Vagina (tissue), 2 donors: ENCODE data around the gene FADS2. TPM values are rescaled to one million over a fixed set of nuclear protein-coding genes. Genes with fewer than 3 reads are reported as not detected.

ENCODE experiments used
- DNase-seq, 2 donors: peaks; one replicate each; pipeline ENCODE4 v3.0.0-alpha.2; 2017; ENCODE audit errors: extremely low spot score in 2 of 2
- H3K27ac ChIP-seq: fragments of 200-600 bp; sonication (generic); one replicate; pipeline ENCODE4 v1.5.1; 2019
- H3K27me3 ChIP-seq: fragments of 200-600 bp; sonication (generic); one replicate; pipeline ENCODE4 v1.5.1; 2019
- H3K36me3 ChIP-seq, 2 donors: fragments of 200-600 bp; sonication (generic); one replicate each; pipeline ENCODE4 v1.5.1; 2017 to 2019
- H3K4me1 ChIP-seq: fragments of 200-600 bp; sonication (generic); one replicate; pipeline ENCODE4 v1.5.1; 2019
- H3K4me3 ChIP-seq, 2 donors: fragments of 200-600 bp; sonication (generic); 1 replicate in 1 of 2; 2 replicates in 1 of 2; pipeline ENCODE4 v1.5.1; 2016 to 2019
- H3K9me3 ChIP-seq: fragments of 200-600 bp; sonication (generic); one replicate; pipeline ENCODE4 v1.5.1; 2019
- POLR2A ChIP-seq, 2 donors: fragments of 450-650 bp; IDR thresholded peaks; one replicate each; pipeline ENCODE4 v1.6.1; 2017; ENCODE audit warnings: antibody characterized with exemption in 2 of 2, mild to moderate bottlenecking in 2 of 2, moderate library complexity in 2 of 2
- POLR2AphosphoS5 ChIP-seq, 2 donors: sonication (generic); formaldehyde crosslinking; IDR thresholded peaks; one replicate each; pipeline ENCODE4 v1.9.0; 2017; ENCODE audit warnings: antibody characterized with exemption in 2 of 2, mild to moderate bottlenecking in 2 of 2, low read depth in 1 of 2; ENCODE audit not compliant: insufficient read depth in 1 of 2
- intact Hi-C: fragments of 100-400 bp; cut with DNase I; formaldehyde crosslinking; loops from one replicate; pipeline ENCODE4 v1.15.1; 2023
- total RNA-seq: library from RNA; depleted of rRNA; stranded (reverse); fragments of >200 nt; gene quantifications from one replicate; pipeline ENCODE4 v1.2.3, GENCODE V29; 2016
- TF ChIP-seq, protein P1 (sequence below), 3 experiments: fragments of 450-650 bp in 2 of 3; fragments of 200-600 bp in 1 of 3; sonication (generic) in 1 of 3; IDR thresholded peaks; one replicate each; pipeline ENCODE4 v1.5.1; 2017 to 2019; ENCODE audit warnings: antibody characterized with exemption in 3 of 3, mild to moderate bottlenecking in 2 of 3, moderate library complexity in 2 of 3

The FADS2 gene
- total RNA-seq, 1 donor from 2014 or later, result 25.5 TPM

- intact Hi-C loops, result no loop called here
- H3K27me3 ChIP-seq, result no peaks in the 10 kb centered on the region
- DNase-seq, result no peak
- H3K27ac ChIP-seq, result no peak overlapping the region
- H3K9me3 ChIP-seq, result no peaks in the 10 kb centered on the region
- H3K4me1 ChIP-seq, result peaks cover 13% of the 10 kb centered on the region
- peaks cover 0 to 42% of the 10 kb centered on the region in 2 donors for H3K36me3 ChIP-seq
- TF ChIP-seq POLR2A (IDR thresholded peaks at IDR 0.05) (no peak), POLR2AphosphoS5 (IDR thresholded peaks at IDR 0.05; ENCODE audit: insufficient read depth in 1 of 2, low read depth in 1 of 2) (no peak)
- H3K4me3 ChIP-seq, result no peak overlapping the region
Measured at GRCh38 chr11:61811831-61812230, 16.3 kb upstream of the FADS2 start.

DNA sequence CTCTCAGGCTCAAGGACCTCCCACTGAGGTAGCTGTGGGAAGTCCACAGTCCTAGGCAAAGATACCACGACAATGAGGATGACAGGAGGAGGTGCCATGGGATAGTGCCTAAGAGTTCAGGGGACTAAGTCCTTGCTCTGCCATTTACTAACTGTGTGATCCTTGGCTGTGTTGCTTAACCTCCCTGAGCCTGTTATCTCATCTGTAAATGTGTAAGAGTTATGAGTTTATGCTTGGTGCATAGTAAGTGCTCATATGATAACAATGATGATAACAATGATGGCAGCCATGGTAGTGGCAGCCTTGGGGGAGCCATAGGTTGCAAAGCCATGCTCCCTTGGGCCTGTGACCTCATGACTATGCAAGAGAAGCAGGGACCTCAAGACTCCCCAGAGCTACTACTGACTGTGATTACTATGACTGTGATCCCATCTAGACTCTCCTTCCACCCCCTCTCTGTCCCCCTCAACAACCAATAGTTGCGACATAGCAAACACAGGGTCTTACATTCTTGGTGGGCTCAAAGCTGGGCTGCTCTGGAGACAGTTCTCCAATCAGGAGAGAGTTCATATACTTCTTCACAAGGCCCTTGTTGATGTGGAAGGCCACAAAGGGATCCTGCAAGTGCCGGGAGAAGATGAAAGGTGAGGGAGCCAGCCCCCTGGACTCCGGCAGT lies 15.2 kb upstream of the FADS2 start:
- intact Hi-C loops, result no loop called here
- DNase-seq, result no peak
- no peak overlapping the region for H3K4me3 ChIP-seq
- H3K36me3 ChIP-seq, result peaks cover 0 to 38% of the 10 kb centered on the region in 2 donors
- no peaks in the 10 kb centered on the region for H3K9me3 ChIP-seq
- H3K4me1 ChIP-seq, result peaks cover 21% of the 10 kb centered on the region
- no peak overlapping the region for H3K27ac ChIP-seq
- no peaks in the 10 kb centered on the region for H3K27me3 ChIP-seq
- no peak for TF ChIP-seq POLR2A (IDR thresholded peaks at IDR 0.05)
- TF ChIP-seq, protein P1, sequence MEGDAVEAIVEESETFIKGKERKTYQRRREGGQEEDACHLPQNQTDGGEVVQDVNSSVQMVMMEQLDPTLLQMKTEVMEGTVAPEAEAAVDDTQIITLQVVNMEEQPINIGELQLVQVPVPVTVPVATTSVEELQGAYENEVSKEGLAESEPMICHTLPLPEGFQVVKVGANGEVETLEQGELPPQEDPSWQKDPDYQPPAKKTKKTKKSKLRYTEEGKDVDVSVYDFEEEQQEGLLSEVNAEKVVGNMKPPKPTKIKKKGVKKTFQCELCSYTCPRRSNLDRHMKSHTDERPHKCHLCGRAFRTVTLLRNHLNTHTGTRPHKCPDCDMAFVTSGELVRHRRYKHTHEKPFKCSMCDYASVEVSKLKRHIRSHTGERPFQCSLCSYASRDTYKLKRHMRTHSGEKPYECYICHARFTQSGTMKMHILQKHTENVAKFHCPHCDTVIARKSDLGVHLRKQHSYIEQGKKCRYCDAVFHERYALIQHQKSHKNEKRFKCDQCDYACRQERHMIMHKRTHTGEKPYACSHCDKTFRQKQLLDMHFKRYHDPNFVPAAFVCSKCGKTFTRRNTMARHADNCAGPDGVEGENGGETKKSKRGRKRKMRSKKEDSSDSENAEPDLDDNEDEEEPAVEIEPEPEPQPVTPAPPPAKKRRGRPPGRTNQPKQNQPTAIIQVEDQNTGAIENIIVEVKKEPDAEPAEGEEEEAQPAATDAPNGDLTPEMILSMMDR (IDR thresholded peaks at IDR 0.05), result no peak
- TF ChIP-seq POLR2AphosphoS5 (IDR thresholded peaks at IDR 0.05; ENCODE audit: insufficient read depth in 1 of 2, low read depth in 1 of 2), result no peak

GRCh38 chr11:61814247-61814957 lies 13.7 kb upstream of the FADS2 start:
- no peak for DNase-seq
- H3K4me1 ChIP-seq, result peaks cover 21% of the 10 kb centered on the region
- H3K9me3 ChIP-seq, result no peaks in the 10 kb centered on the region
- intact Hi-C loops, result no loop called here
- H3K36me3 ChIP-seq, result peaks cover 0 to 28% of the 10 kb centered on the region in 2 donors
- peak overlapping the region; percentile 51 to 83 for H3K4me3 ChIP-seq
- no peaks in the 10 kb centered on the region for H3K27me3 ChIP-seq
- TF ChIP-seq, protein P1 (IDR thresholded peaks at IDR 0.05), result no peak
- TF ChIP-seq POLR2AphosphoS5 (IDR thresholded peaks at IDR 0.05; ENCODE audit: insufficient read depth in 1 of 2, low read depth in 1 of 2), result no peak
- no peak for TF ChIP-seq POLR2A (IDR thresholded peaks at IDR 0.05)
- H3K27ac ChIP-seq, result peak overlapping the region; percentile 99

GRCh38 chr11:61814958-61815789 lies 12.9 kb upstream of the FADS2 start:
- H3K4me3 ChIP-seq, result peak overlapping the region; percentile 51 to 83
- TF ChIP-seq POLR2AphosphoS5 (IDR thresholded peaks at IDR 0.05; ENCODE audit: insufficient read depth in 1 of 2, low read depth in 1 of 2) (peak; percentile 91 to 100), POLR2A (IDR thresholded peaks at IDR 0.05) (peak in 1 of 2 donors; percentile 97)
- TF ChIP-seq, protein P1 (IDR thresholded peaks at IDR 0.05), result no peak
- peaks cover 21% of the 10 kb centered on the region for H3K4me1 ChIP-seq
- no peaks in the 10 kb centered on the region for H3K27me3 ChIP-seq
- peaks cover 0 to 21% of the 10 kb centered on the region in 2 donors for H3K36me3 ChIP-seq
- DNase-seq, result peak in 1 of 2 donors; percentile 97
- no peaks in the 10 kb centered on the region for H3K9me3 ChIP-seq
- peak overlapping the region; percentile 99 for H3K27ac ChIP-seq
- intact Hi-C loops, result loop anchor here (5.0 kb wide), 2 partner anchors 77 to 157 kb away; partner anchors contain the start of gene FADS3
